Left renal cortex interstitium (tissue), 4 donors: Measurements from ENCODE around the gene FMN1. TPM values are rescaled to one million over a fixed set of nuclear protein-coding genes. Genes with fewer than 3 reads are reported as not detected.

Source experiments
- DNase-seq, 4 donors: peaks; one replicate each; pipeline ENCODE4 v3.0.0-alpha.2; 2013; ENCODE audit warnings: low read depth in 4 of 4, low spot score in 2 of 4, missing footprints in 1 of 4
- polyA plus RNA-seq, 4 donors: library from polyadenylated mRNA; unstranded; fragments of 120-200 nt; gene quantifications; one replicate each; pipeline ENCODE4 v1.2.1, GENCODE V29; 2013; ENCODE audit not compliant: insufficient read length in 4 of 4

FMN1 gene, protein sequence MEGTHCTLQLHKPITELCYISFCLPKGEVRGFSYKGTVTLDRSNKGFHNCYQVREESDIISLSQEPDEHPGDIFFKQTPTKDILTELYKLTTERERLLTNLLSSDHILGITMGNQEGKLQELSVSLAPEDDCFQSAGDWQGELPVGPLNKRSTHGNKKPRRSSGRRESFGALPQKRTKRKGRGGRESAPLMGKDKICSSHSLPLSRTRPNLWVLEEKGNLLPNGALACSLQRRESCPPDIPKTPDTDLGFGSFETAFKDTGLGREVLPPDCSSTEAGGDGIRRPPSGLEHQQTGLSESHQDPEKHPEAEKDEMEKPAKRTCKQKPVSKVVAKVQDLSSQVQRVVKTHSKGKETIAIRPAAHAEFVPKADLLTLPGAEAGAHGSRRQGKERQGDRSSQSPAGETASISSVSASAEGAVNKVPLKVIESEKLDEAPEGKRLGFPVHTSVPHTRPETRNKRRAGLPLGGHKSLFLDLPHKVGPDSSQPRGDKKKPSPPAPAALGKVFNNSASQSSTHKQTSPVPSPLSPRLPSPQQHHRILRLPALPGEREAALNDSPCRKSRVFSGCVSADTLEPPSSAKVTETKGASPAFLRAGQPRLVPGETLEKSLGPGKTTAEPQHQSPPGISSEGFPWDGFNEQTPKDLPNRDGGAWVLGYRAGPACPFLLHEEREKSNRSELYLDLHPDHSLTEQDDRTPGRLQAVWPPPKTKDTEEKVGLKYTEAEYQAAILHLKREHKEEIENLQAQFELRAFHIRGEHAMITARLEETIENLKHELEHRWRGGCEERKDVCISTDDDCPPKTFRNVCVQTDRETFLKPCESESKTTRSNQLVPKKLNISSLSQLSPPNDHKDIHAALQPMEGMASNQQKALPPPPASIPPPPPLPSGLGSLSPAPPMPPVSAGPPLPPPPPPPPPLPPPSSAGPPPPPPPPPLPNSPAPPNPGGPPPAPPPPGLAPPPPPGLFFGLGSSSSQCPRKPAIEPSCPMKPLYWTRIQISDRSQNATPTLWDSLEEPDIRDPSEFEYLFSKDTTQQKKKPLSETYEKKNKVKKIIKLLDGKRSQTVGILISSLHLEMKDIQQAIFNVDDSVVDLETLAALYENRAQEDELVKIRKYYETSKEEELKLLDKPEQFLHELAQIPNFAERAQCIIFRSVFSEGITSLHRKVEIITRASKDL (N-terminal part only)
- 10 to 100 TPM; 13.7 to 21.0 (median 15.2) TPM for polyA plus RNA-seq

DNA sequence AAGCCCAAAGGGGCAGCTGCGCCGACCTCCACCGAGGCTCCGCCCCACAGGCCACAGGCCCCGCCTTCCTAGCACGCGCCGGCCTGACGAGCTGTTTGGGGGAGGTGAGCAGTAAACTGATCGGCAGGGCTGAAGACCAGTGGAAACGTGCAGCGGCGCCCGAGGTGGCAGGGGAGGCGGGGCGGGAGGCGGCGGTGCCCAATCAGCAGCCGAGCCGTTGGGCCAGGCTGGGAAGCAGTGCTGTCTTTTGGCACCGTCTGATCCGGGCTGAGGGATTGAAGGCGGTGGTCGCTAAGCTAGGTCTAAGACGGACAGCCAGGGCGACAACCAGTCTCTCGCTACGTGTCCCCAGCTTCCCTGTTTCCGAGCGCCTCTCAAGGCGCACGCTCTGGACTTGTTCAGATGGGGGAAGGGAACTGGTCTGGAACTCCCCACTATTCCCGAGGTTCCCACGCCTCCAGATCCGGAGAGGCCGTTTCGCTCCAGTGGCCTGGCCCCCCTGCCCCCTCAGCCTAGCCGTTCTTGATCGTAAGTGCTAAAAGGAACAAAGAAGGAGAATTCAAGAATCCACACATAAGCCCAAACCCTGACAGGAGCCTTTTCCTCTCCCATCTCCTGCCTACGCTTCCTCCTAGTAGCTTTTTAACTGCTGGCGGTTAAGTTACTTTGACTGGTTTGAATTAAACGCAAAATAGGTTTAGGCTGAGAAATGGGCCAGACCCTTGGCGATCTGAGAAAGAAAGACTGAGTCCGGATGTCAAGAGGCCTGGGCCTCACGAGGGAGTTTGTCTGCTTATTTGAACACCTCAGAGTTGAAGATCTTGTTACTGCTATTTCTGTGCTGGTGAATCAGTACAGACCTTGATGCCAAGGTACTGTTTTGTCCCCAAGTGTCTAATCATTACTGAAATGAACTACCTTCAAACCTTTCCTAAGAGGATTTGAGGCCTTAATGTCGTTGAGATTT lies at the start of gene FMN1:
Gene FMN1 (minus strand): TSS at position 11 of the 967 bp plus-strand sequence. CDS start 39,800 bp downstream, outside the sequence.
- peak; percentile 56 to 89 (median 78) for DNase-seq

DNA sequence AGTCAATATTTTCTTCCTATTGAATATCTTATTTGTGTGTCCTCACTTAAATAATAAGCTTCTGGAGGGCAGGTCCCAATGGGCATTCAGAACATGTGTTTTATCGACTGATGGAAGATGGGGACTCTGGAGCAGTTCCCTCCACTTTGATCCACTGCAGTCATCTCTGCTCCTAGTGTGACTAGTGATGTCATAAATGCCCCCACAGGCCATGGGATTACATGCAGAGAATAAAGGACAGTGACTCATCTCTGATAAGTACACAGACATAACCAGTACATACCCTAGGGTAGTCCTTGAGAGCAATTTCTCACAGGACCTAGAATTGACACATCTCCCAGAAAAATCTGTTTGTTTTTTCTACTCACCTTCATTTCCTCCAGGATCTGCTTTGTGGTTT lies 49.4 kb upstream of the FMN1 start:
- no peak for DNase-seq

DNA sequence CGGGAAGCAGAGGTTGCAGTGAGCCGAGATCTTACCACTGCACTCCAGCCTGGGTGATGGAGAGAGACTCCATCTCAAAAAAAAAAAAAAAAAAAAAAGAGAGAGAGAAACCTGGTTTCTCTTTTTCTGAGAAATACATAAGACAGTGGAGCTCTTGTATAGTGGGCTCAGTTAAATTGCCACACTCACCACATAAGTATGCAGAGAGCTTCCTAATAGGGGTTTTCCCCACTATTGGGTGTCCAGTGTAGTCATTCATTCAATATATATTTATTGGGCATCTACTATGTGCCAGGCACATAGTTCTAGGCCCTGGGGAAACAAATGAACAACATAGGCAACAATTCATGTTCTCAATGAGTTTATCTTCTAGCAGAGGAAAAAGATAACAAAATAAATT lies 48.9 kb upstream of the FMN1 start:
- no peak for DNase-seq

DNA sequence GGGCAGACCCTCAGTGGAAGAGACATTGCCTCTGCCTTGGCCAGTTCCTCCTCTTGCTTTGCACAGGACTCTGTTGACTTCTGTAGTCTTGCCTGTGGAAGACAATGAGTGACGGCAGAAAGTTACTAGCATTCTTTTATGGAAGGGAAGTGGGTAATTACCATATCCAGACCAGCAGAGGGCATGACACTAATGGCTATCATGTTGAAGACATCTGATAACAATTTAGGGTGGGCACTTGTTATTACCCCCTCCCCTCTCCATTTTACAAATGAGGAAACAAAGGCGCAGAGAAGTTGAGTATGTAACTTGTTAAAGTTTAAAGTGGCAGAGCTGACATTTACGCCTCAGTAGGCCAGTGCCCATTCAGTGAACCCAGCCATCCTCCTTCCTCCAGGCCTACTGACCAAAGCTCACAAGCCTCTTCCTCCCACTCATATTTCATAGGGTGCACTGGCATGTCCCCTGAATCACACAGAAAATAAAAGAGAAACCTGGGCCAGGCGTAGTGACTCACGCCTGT lies 48.2 kb upstream of the FMN1 start:
- DNase-seq: no peak

DNA sequence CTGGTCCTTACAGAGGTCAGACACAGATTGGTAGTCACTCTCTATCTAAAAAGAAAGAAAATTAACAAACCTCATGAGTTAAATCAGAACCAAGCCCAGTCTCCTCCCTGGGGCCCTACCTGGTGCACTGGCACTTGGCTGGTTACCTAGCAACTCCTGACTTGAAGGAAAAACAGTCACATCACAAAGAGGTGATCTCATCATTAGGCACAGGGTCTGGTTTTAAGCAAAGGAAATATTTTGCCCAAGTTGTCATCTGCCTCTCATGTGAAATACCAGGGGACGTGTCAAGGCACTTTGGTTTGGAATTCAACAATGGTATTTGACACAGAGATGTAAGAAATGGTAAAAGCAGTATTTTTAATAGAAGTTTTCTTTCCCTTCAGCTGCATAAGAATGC lies 47.7 kb upstream of the FMN1 start:
- DNase-seq: peak in 1 of 4 donors; percentile 46

DNA sequence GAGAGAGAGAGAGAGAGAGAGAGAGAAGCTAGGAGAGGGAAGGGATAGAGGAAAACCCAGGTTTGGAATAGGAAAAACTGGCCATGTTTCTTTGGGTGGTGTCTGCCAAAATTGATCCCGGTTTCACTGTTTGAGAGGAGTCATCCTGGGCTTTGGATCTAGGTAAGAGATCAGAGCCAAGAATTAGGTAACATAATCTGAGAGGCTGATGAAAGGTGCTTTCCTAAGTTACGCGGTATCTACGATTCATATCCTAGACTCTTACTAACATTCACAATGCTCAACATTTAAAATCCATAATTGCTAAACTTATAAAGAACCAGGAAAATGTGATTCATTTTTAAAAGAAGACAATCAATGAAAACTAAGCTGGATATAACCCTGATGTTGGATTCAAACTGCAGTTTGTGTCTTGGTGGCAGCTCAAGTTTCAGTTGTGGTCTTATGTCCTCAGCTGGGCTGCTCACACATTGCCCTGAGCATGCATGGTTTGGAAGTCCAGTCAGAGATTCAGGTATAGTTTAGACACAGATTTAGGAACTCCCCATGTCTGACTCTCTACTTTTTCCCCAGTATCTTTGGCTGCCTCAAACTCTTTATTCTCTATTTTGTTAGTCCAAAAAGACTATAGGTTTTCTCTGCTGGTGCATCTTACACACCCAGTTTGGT lies 42.5 kb upstream of the FMN1 start:
- DNase-seq: no peak

DNA sequence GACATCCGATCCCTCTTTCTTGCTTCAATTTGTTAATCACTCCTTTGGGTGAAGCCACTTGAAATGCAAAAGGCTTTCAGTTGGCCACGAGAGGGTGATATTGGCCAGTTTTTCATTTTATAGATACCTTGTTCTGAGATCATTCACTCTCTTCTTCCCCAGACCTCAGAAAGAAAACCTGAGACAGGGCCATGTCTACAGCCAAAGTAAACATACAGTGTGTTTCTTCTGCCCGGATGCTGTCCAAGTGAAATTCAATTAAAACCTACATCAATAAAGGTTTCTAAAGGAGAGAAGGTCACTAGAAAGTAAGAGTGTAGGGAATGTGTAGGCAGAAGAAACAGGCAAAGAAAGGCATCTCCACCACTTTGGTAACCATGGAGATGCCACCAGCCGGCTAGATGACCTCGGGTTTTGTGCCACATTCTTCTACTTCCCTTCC lies 39.5 kb upstream of the FMN1 start:
- DNase-seq: no peak

DNA sequence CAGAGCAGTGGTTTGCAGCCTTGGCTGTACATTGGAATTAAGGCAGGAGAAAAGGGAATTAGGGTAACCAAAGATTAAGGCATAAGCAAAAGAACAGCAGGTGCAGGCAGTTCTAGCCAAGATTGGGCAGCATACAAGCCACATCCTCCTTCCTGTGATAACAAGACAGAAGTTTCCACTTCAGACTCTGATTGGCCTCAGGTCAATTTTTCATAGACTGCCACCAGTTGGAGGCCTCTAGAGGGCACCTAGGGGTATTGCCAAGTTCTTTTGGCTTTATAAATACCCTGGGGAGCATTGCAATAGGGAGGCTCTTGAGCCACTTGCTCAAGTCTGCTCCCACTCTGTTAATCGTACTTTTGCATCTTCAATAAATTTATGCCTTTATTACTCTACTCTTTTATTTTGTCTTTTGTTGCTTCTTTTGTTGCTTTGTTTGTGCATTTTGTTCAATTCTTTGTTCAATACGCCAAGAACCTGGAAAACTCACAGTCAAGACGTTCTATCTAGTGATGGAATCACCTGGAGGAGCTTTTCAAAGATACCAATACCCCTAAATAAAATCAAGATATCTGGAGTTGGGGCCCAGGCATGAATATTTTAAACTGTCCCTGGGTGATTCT lies 32.2 kb upstream of the FMN1 start:
- no peak for DNase-seq

DNA sequence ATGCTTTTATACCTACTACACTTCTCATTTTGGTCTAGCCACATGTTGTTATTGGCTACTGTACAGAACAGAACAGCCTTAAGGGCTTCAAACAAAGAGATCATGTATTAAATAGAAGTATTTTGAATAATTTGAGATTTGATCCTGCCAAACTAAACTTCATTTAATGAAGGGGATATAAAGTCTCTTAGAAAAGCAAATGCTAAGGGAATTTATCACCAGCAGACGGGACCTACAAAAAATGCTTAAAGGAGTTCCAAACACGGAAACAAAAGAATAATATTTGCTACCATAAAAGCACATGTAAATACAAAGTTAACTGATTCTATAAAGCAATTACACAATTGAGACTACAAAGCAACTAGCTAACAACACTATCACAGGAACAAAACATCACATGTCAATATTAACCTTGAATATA lies 23.6 kb upstream of the FMN1 start:
- no peak for DNase-seq

DNA sequence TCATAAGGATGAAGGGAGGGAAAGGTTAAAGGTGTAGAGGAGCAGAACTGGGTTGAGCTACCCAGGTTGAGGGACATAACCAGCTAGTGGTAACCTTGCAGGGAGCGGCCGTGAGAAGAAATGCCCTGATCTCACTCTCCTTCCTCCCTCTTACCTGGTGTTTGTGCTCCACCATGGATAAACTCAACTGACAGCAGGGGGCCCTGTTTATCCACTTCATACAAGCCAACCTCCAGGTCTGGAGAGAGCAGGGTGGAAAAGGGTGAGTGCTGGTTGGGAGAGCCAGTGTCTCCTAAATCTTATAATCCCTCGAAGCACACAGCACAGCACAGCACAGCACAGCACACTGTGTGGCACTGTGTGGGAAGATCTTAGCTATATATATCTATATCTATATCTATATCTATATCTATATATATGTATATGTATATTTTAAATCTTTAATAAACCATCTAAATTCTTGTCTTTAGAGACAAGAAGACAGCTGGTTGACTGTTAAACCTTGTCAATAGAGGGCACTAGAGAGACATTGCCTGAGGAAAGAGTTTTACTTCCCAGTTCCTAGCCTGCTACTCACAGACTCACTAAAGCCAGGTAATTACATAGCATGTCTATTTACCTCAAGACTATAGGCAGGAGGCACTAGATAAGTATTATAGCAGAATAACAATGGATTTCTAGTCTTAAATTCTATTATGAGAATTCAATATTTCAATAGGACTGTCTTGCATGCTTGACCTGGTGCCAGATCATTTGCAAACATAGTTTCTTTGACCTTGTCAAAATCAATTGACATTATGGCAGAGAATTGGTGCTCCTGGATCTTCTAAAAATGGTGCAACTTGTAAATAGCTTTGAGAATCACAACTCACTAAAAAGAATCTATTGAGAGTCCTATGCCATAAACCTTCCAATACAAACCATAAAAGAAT lies 21.7 kb upstream of the FMN1 start:
- no peak for DNase-seq

DNA sequence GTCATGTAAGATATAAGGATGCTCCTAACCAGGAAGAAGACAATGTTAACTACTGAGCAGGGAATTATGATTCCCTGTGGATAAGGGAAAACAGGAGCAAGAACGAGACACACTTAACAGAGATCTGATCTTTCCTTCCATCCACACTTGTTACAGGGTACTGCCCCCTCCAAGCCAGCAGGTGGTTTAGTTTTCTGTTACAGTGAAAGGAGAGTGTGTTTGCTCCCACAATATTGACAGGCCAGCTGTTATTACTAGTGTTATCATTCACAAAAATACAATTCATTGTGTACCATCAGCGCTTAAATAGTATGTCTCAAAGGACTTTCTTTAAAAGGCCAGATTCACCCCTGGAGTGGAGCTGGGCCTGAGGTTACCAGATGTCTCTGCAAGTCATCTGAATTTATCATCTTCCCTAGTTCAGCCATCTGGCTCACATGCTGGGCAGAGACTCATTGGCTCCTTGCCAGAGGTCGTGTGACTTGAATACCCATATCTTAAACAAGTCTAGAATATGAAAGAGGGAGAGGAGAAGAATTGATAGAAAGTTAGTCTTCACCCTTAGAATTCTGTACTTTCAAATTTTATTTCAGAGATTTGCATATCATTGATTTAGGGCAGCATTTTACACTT lies 16.8 kb upstream of the FMN1 start:
- DNase-seq: no peak

DNA sequence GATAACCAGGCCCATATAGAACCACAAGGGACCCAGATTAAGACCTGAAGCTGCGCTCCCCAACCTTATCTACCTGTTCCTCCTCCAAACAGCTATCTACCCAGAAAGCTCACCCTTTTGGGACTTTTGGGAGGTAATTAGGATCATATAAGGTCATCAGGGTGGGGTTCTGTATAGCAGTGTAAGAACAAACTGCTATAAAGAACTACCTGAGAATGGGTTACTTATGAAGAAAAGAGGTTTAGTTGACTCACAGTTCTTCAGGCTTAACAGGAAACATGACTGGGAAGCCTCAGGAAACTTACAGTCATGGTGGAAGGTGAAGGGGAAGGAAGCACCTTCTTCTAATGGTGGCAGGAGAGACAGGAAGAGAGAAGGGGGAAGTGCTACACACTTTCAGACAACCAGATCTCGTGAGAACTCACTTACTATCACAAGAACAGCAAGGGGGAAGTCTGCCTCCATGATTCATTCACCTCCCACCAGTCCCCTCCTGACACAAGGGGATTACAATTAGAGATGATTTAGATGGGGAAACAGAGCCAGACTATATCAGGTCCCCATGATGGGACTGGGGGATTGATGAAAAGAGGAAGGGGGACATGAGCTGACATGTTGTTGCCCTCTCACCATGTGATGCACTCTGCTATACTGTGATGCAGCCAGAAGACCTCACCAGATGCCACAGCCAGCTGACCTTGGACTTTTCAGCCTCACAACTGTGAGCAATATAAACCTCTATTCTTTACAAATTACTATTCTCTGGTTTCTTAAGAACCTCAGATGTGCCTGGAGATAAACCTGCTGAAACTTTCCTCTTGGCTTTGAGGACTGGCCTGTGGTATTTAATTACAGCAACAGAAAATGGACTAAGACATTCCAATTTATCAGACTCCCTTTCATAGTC lies 15.3 kb upstream of the FMN1 start:
- no peak for DNase-seq

DNA sequence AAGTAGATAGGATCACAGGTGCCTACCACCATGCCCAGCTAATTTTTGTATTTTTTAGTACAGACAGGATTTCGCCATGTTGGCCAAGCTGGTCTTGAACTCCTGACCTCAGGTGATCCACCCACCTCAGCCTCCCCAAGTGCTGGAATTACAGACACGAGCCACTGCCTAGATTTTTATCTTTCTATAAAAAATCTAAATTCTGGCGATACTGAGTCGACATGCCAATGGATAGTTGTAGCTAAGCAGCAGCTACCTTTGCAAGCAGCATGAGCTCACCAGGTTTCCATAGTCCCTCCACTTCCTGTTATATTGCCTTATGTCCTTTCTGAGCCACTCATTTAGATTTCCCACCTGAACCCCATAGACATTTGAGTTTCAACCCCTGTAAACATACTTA lies 13.1 kb upstream of the FMN1 start:
- DNase-seq: no peak

DNA sequence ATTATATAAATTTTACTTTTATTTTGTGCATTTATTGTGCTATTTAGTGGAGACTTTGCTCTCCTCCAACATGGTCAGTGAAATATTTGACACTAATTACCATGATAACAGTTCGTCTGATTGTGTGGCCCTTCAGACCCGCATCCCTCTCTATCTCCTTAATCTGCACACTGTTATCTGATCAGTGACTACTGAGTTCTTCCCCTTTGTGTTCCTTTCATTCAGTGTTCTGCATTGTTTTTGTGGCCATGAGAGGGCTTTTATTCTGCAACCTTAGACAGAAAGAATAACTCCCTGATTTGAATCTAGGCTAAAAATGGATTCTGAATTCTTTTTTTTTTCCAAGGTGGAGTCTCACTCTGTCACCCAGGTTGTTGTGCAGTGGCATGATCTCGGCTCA lies 11.9 kb upstream of the FMN1 start:
- no peak for DNase-seq

DNA sequence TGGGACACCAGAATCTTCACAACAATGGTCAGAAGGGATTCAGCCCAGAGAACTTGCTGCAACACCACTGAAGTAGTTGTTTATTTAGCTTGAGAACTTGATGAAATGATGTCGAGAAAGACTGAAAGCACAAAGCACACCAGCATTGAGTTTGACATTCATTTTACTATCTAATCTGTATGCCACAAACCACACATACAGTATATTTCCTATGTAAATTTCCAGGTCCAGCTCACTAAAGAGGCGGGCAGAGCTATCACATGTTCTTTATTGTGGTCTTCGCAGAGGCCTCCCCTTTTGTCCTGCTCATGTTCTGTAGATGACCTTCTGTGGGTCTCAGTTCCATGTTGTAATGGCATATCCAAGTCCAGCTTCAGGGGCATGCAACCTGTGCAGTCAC lies 10.4 kb upstream of the FMN1 start:
- no peak for DNase-seq

DNA sequence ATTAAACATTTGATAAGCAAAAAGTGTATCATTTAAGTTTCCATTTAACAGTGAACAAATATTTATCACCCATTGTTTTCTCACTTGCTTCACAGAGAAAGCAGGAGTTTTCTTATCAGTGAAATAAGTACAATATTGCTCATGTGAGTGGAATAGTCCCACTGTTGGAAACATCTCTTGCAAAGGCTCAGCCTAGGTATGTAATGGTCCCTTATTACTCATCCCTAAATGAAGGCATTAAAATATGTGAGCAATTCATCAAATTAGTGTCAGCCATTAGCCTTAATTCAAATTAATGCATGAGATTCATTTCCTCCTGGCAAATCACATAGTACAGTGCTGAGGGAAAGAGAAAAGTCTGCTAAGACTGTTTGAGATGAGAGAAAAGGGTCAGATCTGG lies 9.6 kb upstream of the FMN1 start:
- no peak for DNase-seq
